Neural cell (in vitro differentiated cells): Measurements from ENCODE around the gene LGALS3BP.

Experiments
- CTCF ChIP-seq: fragments of 450-650 bp; IDR thresholded peaks from 2 replicates; pipeline ENCODE4 v1.5.1; 2014; ENCODE audit warnings: antibody characterized with exemption, mild to moderate bottlenecking, moderate library complexity; ENCODE audit not compliant: poor library complexity, severe bottlenecking
- EP300 ChIP-seq: fragments of 450-650 bp; conservative IDR thresholded peaks from 2 replicates; pipeline ENCODE4 v1.6.1; 2014; ENCODE audit warnings: antibody characterized with exemption, mild to moderate bottlenecking, moderate library complexity; ENCODE audit not compliant: poor library complexity, severe bottlenecking
- RAD21 ChIP-seq: fragments of 450-650 bp; conservative IDR thresholded peaks from 2 replicates; pipeline ENCODE4 v1.6.1; 2014; ENCODE audit warnings: antibody characterized with exemption, mild to moderate bottlenecking, moderate library complexity
- SMC3 ChIP-seq: fragments of 450-650 bp; conservative IDR thresholded peaks from 2 replicates; pipeline ENCODE4 v1.6.1; 2014; ENCODE audit warnings: antibody characterized with exemption, mild to moderate bottlenecking, moderate library complexity; ENCODE audit not compliant: poor library complexity
- TF ChIP-seq, protein P1 (sequence below): IDR thresholded peaks from 2 replicates; pipeline ENCODE4 v1.6.1; 2012; ENCODE audit warnings: borderline replicate concordance

DNA sequence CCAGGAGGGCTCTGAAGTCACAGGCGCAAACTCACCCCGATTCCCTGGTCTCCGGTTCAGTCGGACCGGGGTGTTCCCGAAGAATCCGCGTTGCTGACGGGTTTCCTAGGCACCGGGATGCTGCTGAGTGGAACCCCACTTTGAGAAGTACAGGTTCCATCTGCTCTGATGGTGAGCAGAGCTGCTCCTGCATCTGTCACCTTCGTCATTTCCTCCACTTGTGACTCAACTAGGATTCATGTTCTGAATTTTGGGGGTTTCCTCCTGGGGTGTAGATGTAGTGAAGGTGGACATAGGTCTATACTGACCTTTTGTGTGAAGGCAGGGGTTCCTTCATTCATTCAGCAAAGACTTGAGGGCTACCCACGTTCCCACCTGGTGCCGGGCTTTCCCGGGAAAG is 25.0 kb downstream of the LGALS3BP start:
- TF ChIP-seq RAD21 (no peak), CTCF (no peak), SMC3 (no peak), EP300 (no peak)
- TF ChIP-seq, protein P1, sequence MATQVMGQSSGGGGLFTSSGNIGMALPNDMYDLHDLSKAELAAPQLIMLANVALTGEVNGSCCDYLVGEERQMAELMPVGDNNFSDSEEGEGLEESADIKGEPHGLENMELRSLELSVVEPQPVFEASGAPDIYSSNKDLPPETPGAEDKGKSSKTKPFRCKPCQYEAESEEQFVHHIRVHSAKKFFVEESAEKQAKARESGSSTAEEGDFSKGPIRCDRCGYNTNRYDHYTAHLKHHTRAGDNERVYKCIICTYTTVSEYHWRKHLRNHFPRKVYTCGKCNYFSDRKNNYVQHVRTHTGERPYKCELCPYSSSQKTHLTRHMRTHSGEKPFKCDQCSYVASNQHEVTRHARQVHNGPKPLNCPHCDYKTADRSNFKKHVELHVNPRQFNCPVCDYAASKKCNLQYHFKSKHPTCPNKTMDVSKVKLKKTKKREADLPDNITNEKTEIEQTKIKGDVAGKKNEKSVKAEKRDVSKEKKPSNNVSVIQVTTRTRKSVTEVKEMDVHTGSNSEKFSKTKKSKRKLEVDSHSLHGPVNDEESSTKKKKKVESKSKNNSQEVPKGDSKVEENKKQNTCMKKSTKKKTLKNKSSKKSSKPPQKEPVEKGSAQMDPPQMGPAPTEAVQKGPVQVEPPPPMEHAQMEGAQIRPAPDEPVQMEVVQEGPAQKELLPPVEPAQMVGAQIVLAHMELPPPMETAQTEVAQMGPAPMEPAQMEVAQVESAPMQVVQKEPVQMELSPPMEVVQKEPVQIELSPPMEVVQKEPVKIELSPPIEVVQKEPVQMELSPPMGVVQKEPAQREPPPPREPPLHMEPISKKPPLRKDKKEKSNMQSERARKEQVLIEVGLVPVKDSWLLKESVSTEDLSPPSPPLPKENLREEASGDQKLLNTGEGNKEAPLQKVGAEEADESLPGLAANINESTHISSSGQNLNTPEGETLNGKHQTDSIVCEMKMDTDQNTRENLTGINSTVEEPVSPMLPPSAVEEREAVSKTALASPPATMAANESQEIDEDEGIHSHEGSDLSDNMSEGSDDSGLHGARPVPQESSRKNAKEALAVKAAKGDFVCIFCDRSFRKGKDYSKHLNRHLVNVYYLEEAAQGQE: no peak
